ENCODE data around the gene GPATCH2.
"Not testable (repeated sequence)": the region's sequence is repeated elsewhere in the genome, so short reads cannot be mapped to it uniquely, and the experiment has no call there.

GPATCH2 gene

GRCh38 chr1:217449370-217449769 lies 181.5 kb downstream of the GPATCH2 start:
- DNase-seq (ENCODE audit: low spot score) = no peak

- DNase-seq (ENCODE audit: low spot score) = no peak
Observed at GRCh38 chr1:217443845-217444244, 187.0 kb downstream of the GPATCH2 start.

GRCh38 chr1:217437376-217437775 lies 193.5 kb downstream of the GPATCH2 start:
- DNase-seq (ENCODE audit: low spot score) = no peak

- no peak for DNase-seq (ENCODE audit: low spot score)
Observed at GRCh38 chr1:217435204-217435603, 195.7 kb downstream of the GPATCH2 start.

- no peak for DNase-seq (ENCODE audit: low spot score)
Observed at GRCh38 chr1:217433664-217434063, 197.2 kb downstream of the GPATCH2 start.

GRCh38 chr1:217432339-217432738 lies 198.6 kb downstream of the GPATCH2 start:
- DNase-seq (ENCODE audit: low spot score) = no peak

GRCh38 chr1:217431395-217431794 lies 199.5 kb downstream of the GPATCH2 start:
- no peak for DNase-seq (ENCODE audit: low spot score)

GRCh38 chr1:217425422-217425821 lies 205.5 kb downstream of the GPATCH2 start:
- DNase-seq (ENCODE audit: low spot score) = no peak

- DNase-seq (ENCODE audit: low spot score) = no peak
Observed at GRCh38 chr1:217419194-217419551, 211.7 kb downstream of the GPATCH2 start.

GRCh38 chr1:217418269-217419193 lies 212.4 kb downstream of the GPATCH2 start:
- DNase-seq (ENCODE audit: low spot score) = no peak

- DNase-seq (ENCODE audit: low spot score) = no peak
Observed at GRCh38 chr1:217417363-217417762, 213.5 kb downstream of the GPATCH2 start.

GRCh38 chr1:217407534-217408001 lies 223.3 kb downstream of the GPATCH2 start:
- DNase-seq (ENCODE audit: low spot score) = no peak

- no peak for DNase-seq (ENCODE audit: low spot score)
Observed at GRCh38 chr1:217403026-217403720, 227.7 kb downstream of the GPATCH2 start.

- no peak for DNase-seq (ENCODE audit: low spot score)
Observed at GRCh38 chr1:217402301-217402700, 228.6 kb downstream of the GPATCH2 start.

- DNase-seq (ENCODE audit: low spot score) = no peak
Observed at GRCh38 chr1:217393896-217394295, 237.0 kb downstream of the GPATCH2 start.

- no peak for DNase-seq (ENCODE audit: low spot score)
Observed at GRCh38 chr1:217392441-217392840, 238.4 kb downstream of the GPATCH2 start.

GRCh38 chr1:217389895-217390294 lies 241.0 kb downstream of the GPATCH2 start:
- no peak for DNase-seq (ENCODE audit: low spot score)

GRCh38 chr1:217388522-217389065 lies 242.3 kb downstream of the GPATCH2 start:
- no peak for DNase-seq (ENCODE audit: low spot score)

- DNase-seq (ENCODE audit: low spot score) = not testable (repeated sequence)
Observed at GRCh38 chr1:217381773-217382172, 249.1 kb downstream of the GPATCH2 start.

GRCh38 chr1:217379804-217380203 lies 251.1 kb downstream of the GPATCH2 start:
- DNase-seq (ENCODE audit: low spot score) = not testable (repeated sequence)

- no peak for DNase-seq (ENCODE audit: low spot score)
Observed at GRCh38 chr1:217379336-217379735, 251.6 kb downstream of the GPATCH2 start.

All from left forelimb (tissue), 1 donor.